ENCODE results near the gene CLDN11. TPM values are rescaled to one million over a fixed set of nuclear protein-coding genes. Genes with fewer than 3 reads are reported as not detected.

CLDN11 gene
- total and polyA plus RNA-seq, 2 of the 8 experiments (the other 6 are each of a cell fraction or from before 2014, with no cell fraction given), result 4.8 to 12.5 TPM

DNA sequence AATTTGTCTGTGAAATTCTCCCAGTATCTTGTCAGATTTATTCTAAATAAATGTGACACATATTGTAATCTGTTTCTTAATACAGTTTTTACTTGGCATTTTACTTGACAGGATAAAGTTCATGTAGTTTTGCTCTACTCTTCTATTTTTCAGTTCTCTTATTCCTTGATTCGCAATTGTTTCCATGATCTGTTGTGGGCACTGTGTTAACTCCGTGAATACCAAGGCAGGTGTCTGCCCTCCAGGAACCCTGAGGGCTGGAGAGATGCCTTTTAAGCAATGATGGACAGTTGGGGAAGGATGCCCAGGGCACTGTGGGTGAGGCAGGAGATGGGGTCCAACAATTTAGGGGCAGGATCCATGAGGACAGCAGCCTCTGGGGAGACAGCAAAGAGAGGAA lies 3.1 kb downstream of the CLDN11 start:
- Histone ChIP-seq H3K9ac (replicated peaks in 1 of 4; ENCODE audit: extremely low read depth in 1 of 4, low read depth in 3 of 4, low read length in 3 of 4) (no peak overlapping the region), H4K91ac (replicated peaks; ENCODE audit: insufficient read length, low read length) (no peak overlapping the region), H3K4me3 (ENCODE audit: extremely low read depth in 1 of 4, insufficient read depth in 2 of 4, low read depth in 3 of 4, low read length in 4 of 4) (no peak overlapping the region), H3K4ac (replicated peaks; ENCODE audit: insufficient read length, low read depth, low read length) (no peak overlapping the region), H2AFZ (ENCODE audit: low read length) (no peak overlapping the region), H2BK20ac (ENCODE audit: low read length) (no peak overlapping the region), H3K27me3 (replicated peaks in 1 of 4; ENCODE audit: control insufficient read depth in 3 of 4, extremely low read depth in 1 of 4, insufficient read depth in 3 of 4, low read length in 3 of 4) (peaks cover 10 to 39% (median 31%) of the 10 kb centered on the region in 4 experiments), H4K5ac (ENCODE audit: insufficient read length, low read depth, low read length) (no peak overlapping the region), H3K56ac (replicated peaks; ENCODE audit: insufficient read length, low read depth, low read length) (no peak overlapping the region), H3K27ac (ENCODE audit: low read depth, low read length) (no peak overlapping the region), H3K4me1 (replicated peaks in 1 of 4; ENCODE audit: control insufficient read depth in 3 of 4, insufficient read depth in 4 of 4, low read length in 3 of 4) (peaks cover 2 to 11% (median 9%) of the 10 kb centered on the region in 4 experiments), H4K8ac (ENCODE audit: extremely low read depth, insufficient read depth, low read length) (no peak overlapping the region), H2BK5ac (ENCODE audit: low read depth, low read length) (no peak overlapping the region), H3K36me3 (ENCODE audit: control insufficient read depth in 2 of 4, insufficient read depth in 4 of 4, low read length in 3 of 4) (no peaks in the 10 kb centered on the region), H3K79me1 (ENCODE audit: low read depth, low read length) (no peaks in the 10 kb centered on the region), H3K23me2 (ENCODE audit: low read depth, low read length) (peaks cover 7% of the 10 kb centered on the region; the same call in 1 of the 2 replicates), H3K9me3 (ENCODE audit: insufficient read depth in 2 of 2, low read depth in 1 of 2, low read length in 1 of 2) (no peaks in the 10 kb centered on the region), H2BK12ac (ENCODE audit: low read depth, low read length) (no peak overlapping the region), H2BK15ac (ENCODE audit: low read length) (no peak overlapping the region), H2BK120ac (replicated peaks; ENCODE audit: low read depth, low read length) (no peak overlapping the region), H3K14ac (ENCODE audit: insufficient read length) (no peak overlapping the region), H3K4me2 (ENCODE audit: insufficient read depth in 1 of 2, low read depth in 2 of 2, low read length in 2 of 2) (no peak overlapping the region), H3K79me2 (ENCODE audit: control insufficient read depth in 1 of 2, insufficient read depth in 2 of 2, low read length in 2 of 2) (no peaks in the 10 kb centered on the region), H2AK5ac (ENCODE audit: low read depth, low read length) (no peak overlapping the region), H3K23ac (ENCODE audit: insufficient read length) (no peak overlapping the region), H4K20me1 (replicated peaks in 1 of 2; ENCODE audit: control insufficient read depth in 1 of 2, insufficient read depth in 2 of 2, low read length in 2 of 2) (peaks cover 0 to 3% of the 10 kb centered on the region in 2 experiments), H3K18ac (ENCODE audit: extremely low read depth, low read length) (no peak overlapping the region)
- DNase-seq (ENCODE audit: low read depth in 1 of 2, low spot score in 2 of 2), result no peak
- TF ChIP-seq PHF8 (conservative IDR thresholded peaks at IDR 0.05; ENCODE audit: low read depth, low read length) (no peak), TCF12 (IDR thresholded peaks at IDR 0.05; ENCODE audit: low read depth, low read length) (no peak), RBBP5 (IDR thresholded peaks at IDR 0.05; ENCODE audit: borderline replicate concordance, low read depth, low read length) (no peak)
- POLR2A ChIA-PET (ENCODE audit: partially characterized antibody), result no interaction called here
- 92% methylated on average over 2 of the region's 2 CpGs; no CpG with 5 or more reads in 1 of the 2 experiments for WGBS, 2 experiments (ENCODE audit: extremely low coverage in 1 of 2, insufficient coverage in 1 of 2, insufficient read length in 1 of 2, insufficient replicate concordance in 2 of 2, low coverage in 1 of 2, low lambda C conversion rate in 2 of 2, missing lambda C conversion rate in 1 of 2)
- no peak for FAIRE-seq
- CTCF ChIA-PET (ENCODE audit: partially characterized antibody), result interaction anchor here (0.7 to 1.7 kb wide), 4 partner anchors 9 to 390 kb away, joined by 3 to 7 read pairs (median 4); no protein-coding TSS in a partner anchor

Data from H1 (cell line).